ENCODE data around the gene SAPCD2. TPM values are rescaled to one million over a fixed set of nuclear protein-coding genes. Genes with fewer than 3 reads are reported as not detected.

The SAPCD2 gene
- total RNA-seq, 2 donors from 2014 or later, result 0.27 to 0.39 TPM

- no peaks in the 10 kb centered on the region for H3K4me1 Mint-ChIP-seq
- ATAC-seq (no peak), DNase-seq (no peak)
- peaks cover 7% of the 10 kb centered on the region for H3K36me3 Mint-ChIP-seq (ENCODE audit: low read depth)
- no peak overlapping the region for H3K27ac Mint-ChIP-seq
- no peak overlapping the region for H3K4me3 Mint-ChIP-seq
- no peaks in the 10 kb centered on the region for H3K27me3 Mint-ChIP-seq
- no peaks in the 10 kb centered on the region for H3K9me3 ChIP-seq (ENCODE audit: control insufficient read depth, low read length, poor library complexity, severe bottlenecking)
Observed at GRCh38 chr9:137012694-137013570, 57.4 kb downstream of the SAPCD2 start.

Other genes starting within 250 kb of the SAPCD2 start
- 1 to 10 TPM; 2.9 to 3.7 TPM for gene AJM1, start 228.1 kb downstream of the SAPCD2 start, total RNA-seq
- gene PHPT1, start 221.1 kb downstream of the SAPCD2 start, total RNA-seq, result 10 to 100 TPM; 33.8 to 36.2 TPM
- 1 to 10 TPM; 3.4 TPM for gene MAMDC4, start 218.2 kb downstream of the SAPCD2 start, total RNA-seq
- gene EDF1, start 204.2 kb downstream of the SAPCD2 start, total RNA-seq, result 100 to 1,000 TPM; 212 to 224 TPM
- gene TRAF2, start 184.0 kb downstream of the SAPCD2 start, total RNA-seq, result 10 to 100 TPM; 20.8 to 21.4 TPM
- 10 to 100 TPM; 84.3 to 88.4 TPM for gene FBXW5, start 125.8 kb downstream of the SAPCD2 start, total RNA-seq
- gene C8G, start 125.3 kb downstream of the SAPCD2 start, total RNA-seq, result 1 to 10 TPM; 1.4 to 2.7 TPM
- gene LCN12, start 118.3 kb downstream of the SAPCD2 start, total RNA-seq, result 1 to 10 TPM; 2.6 to 4.2 TPM
- gene PTGDS, start 93.1 kb downstream of the SAPCD2 start, total RNA-seq, result 100 to 1,000 TPM in 1 of 2 donors, 10 to 100 TPM in 1; 21.4 to 166 TPM
- gene LCNL1, start 87.6 kb downstream of the SAPCD2 start, total RNA-seq, result 1 to 10 TPM in 1 of 2 donors, under 1 TPM in 1; 0.96 to 2.9 TPM
- 10 to 100 TPM; 85.7 to 89.9 TPM for gene PAXX, start 78.1 kb downstream of the SAPCD2 start, total RNA-seq
- gene CLIC3, start 74.0 kb downstream of the SAPCD2 start, total RNA-seq, result 1 to 10 TPM; 1.9 to 2.1 TPM
- 100 to 1,000 TPM; 120 to 131 TPM for gene ABCA2, start 42.3 kb downstream of the SAPCD2 start, total RNA-seq
- gene FUT7, start 38.5 kb downstream of the SAPCD2 start, total RNA-seq, result 10 to 100 TPM in 1 of 2 donors, 1 to 10 TPM in 1; 7.7 to 10.6 TPM
- gene NPDC1, start 24.4 kb downstream of the SAPCD2 start, total RNA-seq, result 100 to 1,000 TPM; 139 to 202 TPM
- under 1 TPM in 1 of 2 donors, not detected in 1; 0.20 TPM for gene ENTPD2, start 16.5 kb downstream of the SAPCD2 start, total RNA-seq
- gene UAP1L1, start 7.0 kb upstream of the SAPCD2 start, total RNA-seq, result 10 to 100 TPM in 1 of 2 donors, 1 to 10 TPM in 1; 9.3 to 10.2 TPM
- 10 to 100 TPM; 62.0 to 62.3 TPM for gene MAN1B1, start 16.4 kb upstream of the SAPCD2 start, total RNA-seq
- gene DPP7, start 44.2 kb upstream of the SAPCD2 start, total RNA-seq, result 100 to 1,000 TPM; 270 to 311 TPM
- gene GRIN1, start 68.6 kb upstream of the SAPCD2 start, total RNA-seq, result not detected
- gene LRRC26, start 99.5 kb upstream of the SAPCD2 start, total RNA-seq, result not detected
- not detected for gene TMEM210, start 101.5 kb upstream of the SAPCD2 start, total RNA-seq
- gene ANAPC2, start 118.0 kb upstream of the SAPCD2 start, total RNA-seq, result 100 to 1,000 TPM; 114 to 116 TPM
- gene SSNA1, start 118.1 kb upstream of the SAPCD2 start, total RNA-seq, result 10 to 100 TPM; 39.4 to 48.3 TPM
- 1 to 10 TPM; 5.7 to 6.3 TPM for gene TPRN, start 130.2 kb upstream of the SAPCD2 start, total RNA-seq
- gene TMEM203, start 135.1 kb upstream of the SAPCD2 start, total RNA-seq, result 10 to 100 TPM; 21.3 to 21.4 TPM
- gene NDOR1, start 135.1 kb upstream of the SAPCD2 start, total RNA-seq, result 10 to 100 TPM; 24.0 to 30.7 TPM
- 1 to 10 TPM; 1.2 to 5.3 TPM for gene RNF208, start 151.7 kb upstream of the SAPCD2 start, total RNA-seq
- under 1 TPM in 1 of 2 donors, not detected in 1; 0.52 TPM for gene CYSRT1, start 154.6 kb upstream of the SAPCD2 start, total RNA-seq
- not detected for gene RNF224, start 156.9 kb upstream of the SAPCD2 start, total RNA-seq
- not detected for gene SLC34A3, start 160.3 kb upstream of the SAPCD2 start, total RNA-seq
- 10 to 100 TPM; 81.0 to 90.5 TPM for gene TUBB4B, start 170.7 kb upstream of the SAPCD2 start, total RNA-seq
- under 1 TPM in 1 of 2 donors, not detected in 1; 0.62 TPM for gene STPG3, start 180.7 kb upstream of the SAPCD2 start, total RNA-seq
- gene NELFB, start 184.8 kb upstream of the SAPCD2 start, total RNA-seq, result 10 to 100 TPM; 33.2 to 37.8 TPM
- gene TOR4A, start 207.2 kb upstream of the SAPCD2 start, total RNA-seq, result 1 to 10 TPM; 2.1 to 4.0 TPM
- gene NRARP, start 231.7 kb upstream of the SAPCD2 start, total RNA-seq, result under 1 TPM; 0.42 to 0.91 TPM

Measured in T-helper 17 cell (primary cell).